ENCODE results near the gene CBX8. TPM values are rescaled to one million over a fixed set of nuclear protein-coding genes. Genes with fewer than 3 reads are reported as not detected.

CBX8 gene
- total RNA-seq, 1 donor from 2014 or later: 16.3 TPM

GRCh38 chr17:79836510-79836971, 39.7 kb upstream of the CBX8 start:
- Mint-ChIP-seq H3K9me3 (no peaks in the 10 kb centered on the region), H3K27ac (no peak overlapping the region), H3K27me3 (ENCODE audit: low read depth) (peaks cover 45% of the 10 kb centered on the region), H3K36me3 (peaks cover 5% of the 10 kb centered on the region), H3K4me3 (peak overlapping the region; percentile 84), H3K4me1 (peaks cover 41% of the 10 kb centered on the region)
- no peak for DNase-seq (ENCODE audit: low spot score in 2 of 2, unreplicated experiment in 2 of 2)
- TF ChIP-seq, protein P1, sequence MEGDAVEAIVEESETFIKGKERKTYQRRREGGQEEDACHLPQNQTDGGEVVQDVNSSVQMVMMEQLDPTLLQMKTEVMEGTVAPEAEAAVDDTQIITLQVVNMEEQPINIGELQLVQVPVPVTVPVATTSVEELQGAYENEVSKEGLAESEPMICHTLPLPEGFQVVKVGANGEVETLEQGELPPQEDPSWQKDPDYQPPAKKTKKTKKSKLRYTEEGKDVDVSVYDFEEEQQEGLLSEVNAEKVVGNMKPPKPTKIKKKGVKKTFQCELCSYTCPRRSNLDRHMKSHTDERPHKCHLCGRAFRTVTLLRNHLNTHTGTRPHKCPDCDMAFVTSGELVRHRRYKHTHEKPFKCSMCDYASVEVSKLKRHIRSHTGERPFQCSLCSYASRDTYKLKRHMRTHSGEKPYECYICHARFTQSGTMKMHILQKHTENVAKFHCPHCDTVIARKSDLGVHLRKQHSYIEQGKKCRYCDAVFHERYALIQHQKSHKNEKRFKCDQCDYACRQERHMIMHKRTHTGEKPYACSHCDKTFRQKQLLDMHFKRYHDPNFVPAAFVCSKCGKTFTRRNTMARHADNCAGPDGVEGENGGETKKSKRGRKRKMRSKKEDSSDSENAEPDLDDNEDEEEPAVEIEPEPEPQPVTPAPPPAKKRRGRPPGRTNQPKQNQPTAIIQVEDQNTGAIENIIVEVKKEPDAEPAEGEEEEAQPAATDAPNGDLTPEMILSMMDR (IDR thresholded peaks at IDR 0.05; ENCODE audit: unreplicated experiment): no peak

- Mint-ChIP-seq H3K9me3 (no peaks in the 10 kb centered on the region), H3K27ac (no peak overlapping the region), H3K36me3 (peaks cover 5% of the 10 kb centered on the region), H3K27me3 (ENCODE audit: low read depth) (peaks cover 43% of the 10 kb centered on the region), H3K4me3 (peak overlapping the region; percentile 84), H3K4me1 (peaks cover 45% of the 10 kb centered on the region)
- TF ChIP-seq, protein P1 (IDR thresholded peaks at IDR 0.05; ENCODE audit: unreplicated experiment): no peak
- DNase-seq (ENCODE audit: low spot score in 2 of 2, unreplicated experiment in 2 of 2): peak in 1 of 2 experiments; percentile 50
Measured at GRCh38 chr17:79835953-79836509, 39.2 kb upstream of the CBX8 start.

DNA sequence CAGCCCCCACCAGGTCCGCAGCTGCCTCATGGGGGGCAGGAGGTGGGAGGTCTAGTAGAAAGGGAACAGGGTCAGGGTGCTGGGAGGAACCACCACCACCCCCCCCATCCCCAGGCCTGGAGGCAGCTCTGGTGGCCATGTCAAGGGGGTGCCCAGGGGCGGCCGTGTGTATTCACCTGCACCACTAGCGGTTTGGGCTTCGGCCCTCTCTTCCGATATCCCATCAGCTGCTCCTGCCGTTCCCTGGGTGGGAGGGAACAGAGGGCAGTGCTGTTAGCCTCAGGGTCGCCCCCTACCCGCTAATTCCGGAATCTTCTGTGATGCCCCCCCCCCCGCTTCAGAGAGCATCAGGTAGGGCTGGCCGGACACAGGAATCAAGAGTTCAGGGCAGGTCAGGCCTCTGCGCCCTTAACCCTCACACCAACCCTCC, 38.6 kb upstream of the CBX8 start:
- TF ChIP-seq, protein P1 (IDR thresholded peaks at IDR 0.05; ENCODE audit: unreplicated experiment): no peak
- no peaks in the 10 kb centered on the region for H3K9me3 Mint-ChIP-seq
- no peak for DNase-seq (ENCODE audit: low spot score in 2 of 2, unreplicated experiment in 2 of 2)
- H3K4me1 Mint-ChIP-seq: peaks cover 43% of the 10 kb centered on the region
- H3K4me3 Mint-ChIP-seq: no peak overlapping the region
- H3K36me3 Mint-ChIP-seq: peaks cover 5% of the 10 kb centered on the region
- H3K27ac Mint-ChIP-seq: no peak overlapping the region
- H3K27me3 Mint-ChIP-seq (ENCODE audit: low read depth): peaks cover 38% of the 10 kb centered on the region

- peaks cover 39% of the 10 kb centered on the region for H3K4me1 Mint-ChIP-seq
- no peaks in the 10 kb centered on the region for H3K9me3 Mint-ChIP-seq
- H3K4me3 Mint-ChIP-seq: no peak overlapping the region
- TF ChIP-seq, protein P1 (IDR thresholded peaks at IDR 0.05; ENCODE audit: unreplicated experiment): peak; percentile 95
- no peak overlapping the region for H3K27ac Mint-ChIP-seq
- peaks cover 35% of the 10 kb centered on the region for H3K27me3 Mint-ChIP-seq (ENCODE audit: low read depth)
- DNase-seq (ENCODE audit: low spot score in 2 of 2, unreplicated experiment in 2 of 2): peak in 1 of 2 experiments; percentile 76
- peaks cover 5% of the 10 kb centered on the region for H3K36me3 Mint-ChIP-seq
Measured at GRCh38 chr17:79834565-79835469, 37.9 kb upstream of the CBX8 start.

GRCh38 chr17:79833744-79834564, 37.1 kb upstream of the CBX8 start:
- Mint-ChIP-seq H3K9me3 (no peaks in the 10 kb centered on the region), H3K27ac (no peak overlapping the region), H3K4me3 (no peak overlapping the region), H3K27me3 (ENCODE audit: low read depth) (peaks cover 37% of the 10 kb centered on the region), H3K4me1 (peaks cover 47% of the 10 kb centered on the region), H3K36me3 (peaks cover 5% of the 10 kb centered on the region)
- TF ChIP-seq, protein P1 (IDR thresholded peaks at IDR 0.05; ENCODE audit: unreplicated experiment): no peak
- no peak for DNase-seq (ENCODE audit: low spot score in 2 of 2, unreplicated experiment in 2 of 2)

Data from mesothelial cell of epicardium (in vitro differentiated cells).